GM19395 (cell line): ENCODE measurements around the gene NFIB.
A peak's percentile ranks its signal among the peaks of the same experiment; 100 is the strongest.

Source experiments
- ATAC-seq: cut with Tn5 transposase; IDR thresholded peaks from one replicate; pipeline ENCODE4 v1.9.1; 2021; ENCODE audit warnings: mild to moderate bottlenecking, moderate library complexity; ENCODE audit not compliant: unreplicated experiment

Gene NFIB

DNA sequence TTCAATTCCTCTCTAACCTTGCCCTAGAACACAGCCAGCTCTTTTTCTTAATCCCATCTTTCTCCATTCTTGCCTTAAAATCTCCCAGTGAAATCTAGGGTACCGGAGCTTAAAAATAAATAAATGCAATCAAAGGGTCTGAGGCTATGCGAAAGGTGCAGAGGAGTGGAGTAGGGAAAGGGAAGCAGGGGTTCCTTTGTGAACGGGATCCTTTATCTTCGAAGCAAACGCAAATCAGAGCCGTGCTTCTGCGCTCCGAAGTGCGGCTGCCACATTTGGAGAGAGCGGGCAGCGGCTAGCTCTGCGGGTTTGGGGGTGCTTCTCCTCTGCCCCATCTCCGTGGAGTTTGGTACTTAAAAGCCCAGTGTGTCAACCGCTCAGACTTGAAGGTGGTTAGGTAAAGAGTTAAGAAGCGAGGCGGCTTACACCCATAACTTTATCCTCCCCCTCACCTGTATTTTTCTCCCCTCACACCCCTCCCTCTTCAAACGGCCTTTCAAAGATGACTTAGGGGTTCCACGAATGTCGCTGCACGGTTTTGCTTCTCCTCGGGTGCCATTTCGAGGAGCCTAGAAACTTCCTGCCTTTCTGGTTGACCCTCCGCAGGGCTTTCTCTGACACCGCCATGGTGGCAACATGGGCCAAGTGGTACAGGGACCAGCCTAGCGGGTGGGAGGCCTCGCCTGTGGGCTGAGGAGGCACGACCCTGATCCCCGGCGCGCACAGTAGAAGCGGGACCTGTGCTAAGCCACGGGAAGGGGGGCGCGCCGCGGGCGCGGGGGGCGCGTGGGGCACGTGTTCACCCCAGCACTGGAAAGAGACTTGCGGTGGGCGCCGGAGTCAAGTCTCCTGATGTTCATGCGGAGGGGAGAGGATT lies 31.7 kb upstream of the NFIB start:
- no peak for ATAC-seq

DNA sequence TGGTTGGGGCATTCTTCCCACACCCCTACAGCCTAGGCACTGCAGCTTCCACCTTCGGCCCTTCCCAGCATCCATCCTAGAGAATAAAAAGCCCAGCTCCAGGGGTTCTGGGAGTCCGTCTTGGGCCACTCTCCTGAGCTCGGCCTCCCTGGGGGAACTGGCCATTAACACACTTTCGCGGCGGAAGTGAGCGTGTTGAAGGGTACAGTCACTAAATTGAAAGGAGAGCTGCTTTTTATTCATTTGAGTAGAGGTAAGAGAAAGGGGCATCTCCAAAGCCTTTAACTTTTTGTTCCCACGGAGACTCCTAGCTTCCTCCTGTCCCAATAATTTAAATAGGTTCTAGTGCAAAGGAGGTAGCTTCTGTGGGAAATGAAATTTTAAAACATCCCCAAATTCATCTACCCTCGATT lies 31.0 kb upstream of the NFIB start:
- ATAC-seq, result no peak

DNA sequence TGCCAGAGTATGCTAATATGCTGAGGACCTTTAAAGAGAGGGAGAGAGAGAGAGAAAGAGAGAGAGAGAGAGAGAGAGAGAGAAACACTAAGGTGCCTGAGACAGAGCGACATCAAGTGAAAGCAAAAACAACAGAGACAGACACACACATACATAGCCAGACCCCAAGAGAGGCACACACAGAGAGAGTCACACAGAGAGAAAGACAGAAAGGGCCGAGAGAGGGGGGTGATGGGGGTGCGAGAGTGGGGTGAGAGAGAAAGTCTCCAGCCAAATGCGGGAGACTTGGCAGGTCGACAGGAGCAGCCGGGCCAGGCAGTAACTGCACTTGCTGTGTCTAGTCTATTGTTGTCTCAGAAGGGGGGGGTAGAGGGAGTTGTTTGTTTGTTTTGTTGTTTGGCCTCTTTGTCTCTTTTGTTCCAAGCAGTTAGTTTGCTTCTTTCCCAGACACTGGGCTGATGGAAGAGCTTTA lies 30.1 kb upstream of the NFIB start:
- no peak for ATAC-seq

DNA sequence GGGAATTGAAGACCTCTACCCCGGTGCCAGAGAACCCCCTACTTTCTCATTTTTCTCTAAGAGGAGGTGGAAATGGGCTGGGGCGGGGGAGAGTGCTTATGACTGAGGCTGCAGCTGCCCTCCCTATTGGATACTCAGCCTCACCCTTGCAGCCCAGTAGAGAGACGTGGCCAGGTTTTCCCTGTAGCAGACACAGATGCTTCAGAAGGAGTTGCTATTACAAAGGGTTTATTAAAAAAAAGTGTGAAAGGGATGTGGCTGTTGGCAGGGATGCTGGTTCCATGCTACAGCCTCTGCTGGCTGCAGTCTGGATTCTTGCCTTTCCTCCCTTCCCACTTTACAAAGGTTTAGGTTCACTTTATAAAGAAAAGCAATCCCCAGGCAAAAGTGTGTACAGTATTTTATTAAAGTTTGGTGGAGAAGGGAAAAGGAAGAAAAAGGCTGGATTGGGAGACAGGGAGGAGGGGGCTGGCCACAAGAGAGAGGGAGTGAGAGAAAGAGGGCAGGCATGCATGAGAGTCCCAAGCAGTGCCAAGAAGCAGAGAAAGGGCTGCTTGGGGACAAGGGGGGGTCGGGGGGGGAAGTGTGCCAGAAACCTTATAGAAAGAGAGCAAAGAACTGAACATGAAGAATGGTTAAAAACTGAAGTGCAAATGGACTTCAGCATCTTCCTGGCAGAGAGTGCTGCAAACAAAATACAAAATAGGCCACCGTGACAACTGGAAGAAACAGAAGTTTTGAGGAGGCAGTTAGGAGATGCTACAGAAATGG lies 29.5 kb upstream of the NFIB start:
- ATAC-seq, result no peak

DNA sequence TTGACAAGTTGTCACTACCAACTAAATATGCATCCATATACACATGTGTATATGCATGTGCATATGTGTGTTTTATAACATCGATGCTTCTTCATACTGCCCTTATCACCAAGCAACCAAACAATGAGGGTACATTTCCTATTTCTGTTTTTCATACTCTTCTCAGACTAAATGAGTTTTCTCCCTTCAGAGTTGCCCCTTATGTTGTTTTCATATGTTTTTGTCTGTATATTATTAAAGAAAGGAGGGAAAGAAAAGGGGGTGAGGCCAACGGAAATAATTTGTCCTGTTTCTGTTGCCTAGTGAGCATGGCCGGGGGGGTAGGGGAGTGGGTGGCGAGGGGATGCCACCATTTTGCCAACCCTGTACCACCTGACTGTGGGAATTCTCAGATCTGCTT lies 28.8 kb upstream of the NFIB start:
- no peak for ATAC-seq

DNA sequence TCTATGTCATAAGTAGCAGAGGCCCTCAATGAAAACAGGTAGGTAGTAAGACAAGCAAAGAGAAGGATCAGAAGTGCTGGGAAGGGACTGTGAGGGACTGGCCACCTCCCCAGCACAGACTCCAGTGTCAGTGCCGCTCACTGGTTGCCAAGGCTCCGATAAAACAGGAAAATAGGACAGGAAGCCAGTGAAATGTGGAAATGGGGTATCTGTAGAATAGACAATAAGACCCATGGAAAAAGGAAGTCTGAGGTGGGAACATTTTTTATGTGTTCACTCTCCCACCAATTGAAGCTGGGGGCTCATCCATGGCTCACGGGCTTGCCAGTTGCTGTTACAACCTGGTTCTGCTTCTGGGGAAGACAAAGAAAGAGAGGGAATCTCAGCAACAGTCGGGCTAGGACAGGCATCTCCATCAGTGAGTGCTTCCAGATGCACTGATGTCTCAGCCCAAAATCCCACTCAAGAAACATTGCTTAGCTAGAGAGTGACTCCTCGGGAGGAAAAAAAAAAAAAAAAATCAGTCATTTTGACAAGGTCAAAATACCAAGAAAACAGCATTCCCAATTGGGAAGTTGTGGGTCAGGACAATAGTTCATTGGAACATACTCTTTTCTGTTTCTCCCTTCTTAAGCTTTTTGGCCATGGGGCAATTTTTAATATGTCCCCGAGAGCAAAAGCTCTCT lies 27.6 kb upstream of the NFIB start:
- ATAC-seq, result no peak

DNA sequence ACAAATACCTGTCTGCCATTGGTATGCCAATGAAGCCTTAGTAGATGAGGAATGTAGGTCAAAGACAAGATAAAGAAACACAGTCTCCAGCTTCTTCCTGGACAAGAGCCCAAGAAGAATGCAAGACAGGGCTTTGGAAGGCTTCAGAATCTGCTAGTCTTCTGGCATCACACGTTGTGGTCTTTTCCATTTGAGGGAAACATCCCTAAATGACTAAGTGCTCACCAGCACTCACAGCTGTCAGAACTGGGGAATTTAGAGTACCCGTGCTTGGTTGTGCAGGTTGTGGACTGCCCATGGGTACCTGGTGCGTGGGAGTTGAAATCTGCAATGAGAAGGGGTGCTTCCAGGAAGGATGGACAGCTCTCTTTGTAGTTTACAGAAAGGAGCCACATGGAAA lies 27.1 kb upstream of the NFIB start:
- ATAC-seq, result no peak

DNA sequence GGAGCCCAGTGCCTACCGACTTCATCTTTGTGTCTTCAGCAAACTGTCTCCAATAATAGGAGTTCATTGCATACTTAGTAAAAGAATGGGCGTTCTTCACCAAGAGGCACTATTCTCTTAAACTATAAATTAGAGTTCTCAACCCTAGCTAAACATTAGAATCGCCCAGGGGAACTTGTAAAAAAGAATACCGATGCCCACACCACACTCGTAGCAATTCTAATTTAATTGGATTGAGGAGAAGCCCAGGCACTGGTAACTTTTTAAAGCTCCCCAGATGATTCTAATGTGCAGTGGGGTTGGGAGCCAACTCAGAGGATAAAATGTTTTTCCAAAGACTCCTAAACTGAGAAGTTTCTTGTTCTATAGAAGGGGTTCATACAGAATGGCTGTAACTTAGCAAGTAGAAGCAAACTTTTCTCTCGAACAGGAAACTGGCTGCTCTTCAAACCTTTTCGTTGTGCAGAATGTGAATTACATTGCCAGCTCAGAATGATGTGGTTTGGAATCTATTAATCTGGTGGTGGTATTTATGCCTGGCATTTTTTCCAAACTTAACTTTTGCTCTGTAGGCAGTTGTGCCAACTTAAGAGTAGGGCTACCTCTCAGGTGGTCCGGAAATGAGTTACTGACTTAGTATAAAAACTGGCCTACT lies 26.4 kb upstream of the NFIB start:
- no peak for ATAC-seq

DNA sequence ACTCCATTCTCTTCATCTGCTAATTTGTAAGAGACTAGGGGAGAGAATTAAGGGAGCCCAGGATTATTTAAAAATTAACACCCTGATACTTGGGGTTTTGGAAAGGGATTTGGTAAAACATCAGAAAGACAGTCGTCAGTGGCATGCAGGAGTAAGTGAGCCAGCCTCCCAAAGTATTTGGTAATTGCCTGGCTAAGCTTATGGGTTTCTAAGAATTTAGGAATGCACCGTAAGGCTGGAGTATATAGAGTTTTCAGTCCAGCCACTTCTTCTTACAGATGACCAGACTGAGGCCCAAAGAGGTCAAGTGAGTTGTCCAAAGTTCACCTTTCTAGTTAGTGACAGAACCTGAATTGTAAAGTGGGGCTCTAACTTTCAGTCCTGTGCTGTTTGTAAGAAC lies 25.8 kb upstream of the NFIB start:
- no peak for ATAC-seq

DNA sequence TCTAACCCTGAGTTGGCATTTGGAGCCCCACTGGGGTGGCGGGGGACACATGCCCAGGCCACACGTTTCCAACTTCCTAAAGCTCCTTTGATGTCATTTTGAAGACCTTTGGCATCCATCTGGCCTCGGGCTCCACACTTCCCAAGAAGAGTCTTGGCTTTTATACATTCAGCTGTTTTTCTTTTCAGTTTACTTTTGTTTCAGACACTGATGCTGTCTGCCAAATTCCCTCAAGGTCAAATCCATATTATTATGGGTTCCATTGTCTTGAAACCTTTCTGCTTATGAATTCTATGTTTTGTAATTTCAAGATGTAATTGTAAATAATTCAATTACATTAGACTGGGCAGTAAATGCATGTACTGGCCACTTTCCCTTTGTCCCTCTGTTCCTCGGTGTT lies 23.7 kb upstream of the NFIB start:
- no peak for ATAC-seq

DNA sequence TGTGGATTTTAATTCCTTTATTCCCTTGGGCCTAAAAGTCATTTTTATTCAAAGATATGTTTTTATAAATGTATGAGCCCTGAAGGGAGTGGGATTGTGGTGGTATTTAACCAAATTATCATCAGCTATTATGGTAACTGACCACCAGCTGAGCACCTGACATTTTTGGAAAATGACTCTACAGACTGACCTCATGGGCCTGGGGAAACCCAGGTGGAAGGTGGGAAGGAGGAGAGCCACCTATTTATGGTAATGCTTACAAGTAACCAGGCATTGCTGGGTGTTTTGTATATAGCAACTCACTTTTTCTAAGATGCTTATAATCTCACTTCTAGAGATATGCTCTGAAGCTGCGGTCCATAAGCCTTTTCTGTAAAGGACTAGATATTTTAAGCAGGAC lies 22.3 kb upstream of the NFIB start:
- no peak for ATAC-seq

DNA sequence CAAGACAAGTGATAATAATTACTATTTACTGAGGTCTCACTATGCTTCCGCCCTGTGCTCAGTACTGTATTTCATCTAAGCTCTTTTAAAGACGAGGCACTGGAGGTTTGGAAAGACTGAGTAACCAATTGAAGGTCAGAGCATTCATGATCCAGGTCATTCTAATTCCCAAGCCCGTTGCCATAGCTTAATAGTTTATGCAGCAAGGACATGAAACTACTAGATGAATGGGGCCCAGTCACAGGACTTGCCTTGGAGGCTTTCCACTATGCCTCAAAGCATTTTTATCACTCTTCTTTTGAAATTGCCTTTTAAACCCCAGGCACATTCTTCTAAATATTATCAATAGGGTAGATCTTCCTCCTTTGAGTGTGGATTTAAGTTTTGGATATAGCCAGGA lies 17.2 kb upstream of the NFIB start:
- ATAC-seq, result no peak

DNA sequence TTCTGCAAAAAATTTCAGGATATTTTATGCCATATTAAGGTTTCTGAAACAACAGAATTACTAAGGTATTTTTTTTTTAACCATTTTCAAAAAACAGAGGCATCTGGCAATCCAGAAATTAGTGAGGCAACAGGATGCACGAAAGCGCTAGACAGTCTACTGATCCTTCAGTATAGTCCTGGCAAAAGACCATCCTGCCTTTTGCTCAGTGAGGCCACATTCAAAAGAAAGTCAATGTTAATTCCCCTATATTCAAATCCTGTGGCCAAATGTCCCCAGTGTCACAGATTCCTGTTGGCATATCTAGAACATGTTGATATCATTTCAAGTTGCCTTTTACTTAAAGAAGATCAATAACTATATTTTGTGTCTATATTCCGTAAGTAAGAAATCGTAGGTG lies 13.1 kb upstream of the NFIB start:
- no peak for ATAC-seq

DNA sequence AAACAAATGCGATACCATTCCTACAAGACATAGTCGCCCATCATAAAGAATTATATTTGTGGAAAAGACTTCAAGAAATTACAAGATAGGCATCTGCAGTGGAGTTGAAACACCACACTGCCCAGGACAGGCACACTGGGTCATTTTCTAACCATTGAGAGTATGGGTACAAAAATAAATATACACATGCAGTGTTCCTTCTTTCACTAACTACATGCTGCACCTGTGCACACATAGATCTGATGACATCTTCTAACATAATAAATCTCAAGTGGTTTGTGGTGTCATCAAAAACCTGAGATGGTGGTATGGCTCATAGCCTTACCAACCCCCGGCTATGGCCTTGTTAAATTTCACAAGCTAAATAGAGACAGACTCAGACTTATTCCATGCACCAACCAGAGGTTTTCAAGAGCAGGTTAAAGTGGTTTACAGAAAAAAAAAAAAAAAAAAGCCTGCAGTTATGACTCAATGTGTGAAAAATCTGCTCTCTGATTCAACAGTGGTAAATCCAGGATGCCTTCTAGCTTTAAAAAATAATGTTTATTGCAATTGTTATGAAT lies 12.4 kb upstream of the NFIB start:
- no peak for ATAC-seq

DNA sequence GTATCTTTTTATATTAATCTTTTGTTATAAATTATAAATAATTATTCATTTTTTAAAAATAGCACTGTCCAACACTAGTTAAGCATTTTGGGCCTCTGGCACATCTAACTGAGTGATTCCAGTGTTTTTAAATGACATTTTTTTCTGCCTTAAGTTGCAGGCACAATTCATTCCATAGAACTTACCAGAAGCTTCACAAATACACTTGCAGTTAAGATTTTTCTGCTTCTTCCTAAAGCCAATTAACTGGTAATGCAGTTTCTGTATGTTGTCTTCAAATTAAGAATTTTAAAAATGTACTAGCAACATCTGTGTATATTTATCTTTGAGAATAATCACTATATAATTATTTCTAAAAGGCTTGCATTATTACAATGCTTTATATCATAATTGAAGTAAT lies 11.2 kb upstream of the NFIB start:
- ATAC-seq, result no peak

DNA sequence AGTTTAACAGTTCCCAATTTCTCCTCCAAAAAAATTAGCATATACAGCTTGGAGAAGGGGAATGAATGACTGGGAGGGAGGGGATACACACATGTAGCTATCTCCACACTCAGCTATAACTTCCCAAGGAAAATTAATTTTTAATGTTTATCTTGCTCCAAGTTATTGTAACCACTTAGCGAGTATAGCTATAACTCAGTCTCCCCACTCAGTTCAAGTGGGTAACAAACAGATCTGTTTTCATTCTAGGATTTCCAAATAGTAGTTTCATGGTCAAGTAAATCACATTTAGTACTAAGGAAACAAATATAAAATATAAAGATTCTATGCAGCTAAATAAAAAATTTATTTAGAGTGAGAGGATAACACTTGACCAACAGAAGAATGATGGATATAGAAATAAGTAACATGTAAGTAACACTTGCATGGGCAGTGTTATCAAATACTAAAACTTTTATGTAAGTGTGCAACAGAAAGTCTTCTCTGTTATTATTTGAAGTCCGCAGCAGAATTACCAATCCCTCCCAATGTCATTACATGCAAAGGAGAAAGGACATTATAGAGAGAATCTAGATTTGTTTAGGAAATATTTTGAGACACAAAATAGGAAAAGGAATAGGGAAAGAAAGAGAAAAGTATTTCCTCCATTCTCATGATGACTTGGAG lies 10.2 kb upstream of the NFIB start:
- ATAC-seq, result no peak

DNA sequence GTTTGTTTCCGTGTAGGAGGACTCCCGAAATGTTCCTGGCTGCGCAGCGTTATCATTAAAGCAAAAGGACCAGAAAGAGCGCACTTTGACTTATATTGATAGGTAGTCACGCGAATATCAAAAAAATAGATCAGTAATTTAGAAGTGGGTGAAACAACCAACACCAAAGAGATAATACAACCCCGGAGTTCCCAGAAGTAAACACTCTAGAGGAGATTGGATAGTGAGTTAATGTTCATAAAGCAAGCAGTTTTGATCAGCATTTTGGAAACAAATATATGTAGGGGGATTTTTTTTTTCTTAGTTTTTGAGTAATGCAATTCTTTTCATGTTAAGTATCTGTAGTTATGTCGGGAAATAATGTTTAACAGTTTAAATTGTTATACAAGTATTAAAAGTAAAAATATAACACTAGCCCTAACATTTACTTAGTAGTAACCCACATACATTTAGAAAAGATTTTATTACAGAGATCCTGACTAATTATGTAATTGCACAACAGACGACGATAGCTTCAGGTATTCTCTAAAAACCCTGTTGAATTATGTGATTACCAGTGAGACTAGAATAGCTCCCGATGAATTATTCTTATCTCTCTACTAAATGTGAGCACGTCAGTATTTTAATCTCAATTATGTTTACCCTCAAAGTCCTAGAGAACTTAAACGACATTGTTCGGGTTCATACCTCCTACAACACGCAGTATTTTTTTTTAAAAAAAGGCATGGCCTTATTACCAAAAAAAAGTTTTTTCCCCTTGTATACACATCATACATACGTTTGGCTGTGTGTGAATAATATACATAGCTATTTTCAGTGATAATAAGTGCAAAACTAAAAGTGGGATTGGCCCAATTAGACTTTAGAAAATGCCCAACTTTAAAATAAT lies 9.4 kb upstream of the NFIB start:
- ATAC-seq, result peak; percentile 8

DNA sequence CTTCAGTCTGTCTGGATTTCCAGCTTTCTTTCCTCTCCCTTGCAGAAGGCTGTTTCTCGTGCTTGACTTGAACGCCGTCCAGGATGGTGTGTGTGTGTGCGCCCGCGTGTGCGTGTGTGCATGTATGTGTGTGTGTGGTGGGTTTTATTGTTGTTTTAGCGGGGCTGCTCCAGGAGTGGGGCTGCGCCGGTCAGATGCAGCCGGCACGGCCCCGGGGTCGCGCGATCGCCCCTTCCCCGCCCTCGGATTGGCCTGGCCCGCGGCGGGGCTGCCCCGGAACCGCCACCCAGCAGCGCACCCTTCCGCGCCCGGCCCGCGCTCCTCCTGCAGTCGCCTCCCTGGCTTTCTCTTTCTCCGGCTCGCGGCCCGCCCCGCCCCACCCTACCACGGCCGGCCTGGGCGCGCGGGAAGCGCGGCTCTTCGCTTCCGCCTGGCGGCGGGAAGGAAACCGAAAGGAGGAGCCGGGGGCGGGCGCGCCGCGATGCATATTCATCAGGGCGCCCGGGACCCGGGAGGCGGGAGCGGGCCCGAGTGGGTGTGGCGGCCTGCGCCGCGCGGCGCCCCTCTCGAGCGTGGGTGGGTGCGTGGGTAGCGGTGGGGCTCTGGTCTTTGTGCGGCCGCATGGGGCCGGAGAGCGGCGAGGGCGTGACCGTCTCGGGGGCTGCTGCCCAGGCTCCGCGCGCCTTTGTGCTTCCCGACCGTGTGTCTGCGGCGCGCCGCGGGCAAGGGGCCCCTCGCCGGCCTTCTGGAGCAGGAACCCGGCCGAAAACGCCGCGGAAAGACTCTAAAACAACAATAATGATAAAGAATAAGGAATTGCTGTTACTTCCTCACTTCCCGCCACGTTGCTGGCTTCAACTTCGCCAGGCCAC lies 8.5 kb upstream of the NFIB start:
- ATAC-seq, result peak; percentile 81
